Measurements from ENCODE around the gene ANKAR.
"Not testable (repeated sequence)": the region's sequence is repeated elsewhere in the genome, so short reads cannot be mapped to it uniquely, and the experiment has no call there.

Gene ANKAR

DNA sequence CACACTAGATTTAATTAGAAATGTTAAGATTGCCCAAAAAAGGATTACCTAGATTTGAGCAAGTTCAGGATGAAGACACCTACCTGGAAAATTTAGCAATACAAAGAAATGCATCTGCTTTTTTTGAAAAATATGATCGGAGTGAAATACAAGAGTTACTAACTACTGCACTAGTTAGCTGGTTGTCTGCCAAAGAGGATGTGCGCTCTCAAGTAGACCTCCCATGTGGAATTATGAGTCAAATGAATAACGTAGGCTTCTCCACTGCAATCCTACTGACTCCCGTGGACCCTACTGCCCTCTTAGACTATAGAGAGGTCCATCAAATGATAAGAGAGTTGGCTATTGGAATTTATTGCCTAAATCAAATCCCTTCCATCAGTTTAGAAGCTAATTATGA, 2.0 kb downstream of the ANKAR start:
- Mint-ChIP-seq H3K27me3 (no peaks in the 10 kb centered on the region), H3K27ac (no peak overlapping the region), H3K4me1 (ENCODE audit: low read depth) (peaks cover 63% of the 10 kb centered on the region), H3K9me3 (peaks cover 12% of the 10 kb centered on the region), H3K36me3 (ENCODE audit: low read depth) (peaks cover 73% of the 10 kb centered on the region), H3K4me3 (no peak overlapping the region)

DNA sequence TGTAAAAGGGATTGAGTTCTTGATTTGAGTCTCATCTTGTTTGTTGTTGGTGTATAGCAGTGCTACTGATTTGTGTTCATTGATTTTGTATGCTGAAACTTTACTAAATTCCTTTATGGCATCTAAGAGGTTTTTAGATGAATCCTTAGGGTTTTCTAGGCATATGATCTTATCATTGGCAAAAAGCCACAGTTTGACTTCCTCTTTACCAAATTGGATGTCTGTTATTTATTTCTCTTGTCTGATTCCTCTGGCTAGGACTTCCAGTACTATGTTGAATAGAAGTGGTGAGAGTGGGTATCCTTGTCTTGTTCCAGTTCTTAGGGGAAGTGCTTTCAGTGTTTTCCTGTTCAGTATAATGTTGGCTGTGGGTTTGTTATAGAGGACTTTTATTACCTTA, 4.8 kb downstream of the ANKAR start:
- Mint-ChIP-seq H3K27me3 (no peaks in the 10 kb centered on the region), H3K4me1 (ENCODE audit: low read depth) (peaks cover 71% of the 10 kb centered on the region), H3K36me3 (ENCODE audit: low read depth) (peaks cover 55% of the 10 kb centered on the region), H3K9me3 (peaks cover 12% of the 10 kb centered on the region), H3K4me3 (no peak overlapping the region), H3K27ac (no peak overlapping the region)

DNA sequence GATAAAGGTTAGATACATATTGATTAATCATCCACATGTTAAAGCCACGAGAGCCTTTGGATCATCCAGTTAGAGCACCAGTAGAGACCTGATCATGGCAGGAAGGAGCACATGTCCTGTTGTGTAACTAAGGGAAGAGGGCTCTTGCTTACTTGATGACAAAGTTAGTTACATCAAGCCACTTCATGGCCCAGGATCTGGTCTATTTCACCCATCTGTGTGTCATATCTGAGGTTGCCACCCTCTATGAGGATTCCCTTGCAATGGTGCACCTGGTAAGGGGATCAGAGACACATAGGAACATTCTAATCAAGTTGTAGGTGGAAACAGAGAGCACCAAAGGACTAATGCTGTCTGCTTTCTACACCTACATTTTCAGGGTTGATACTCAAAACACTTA, 6.7 kb downstream of the ANKAR start:
- H3K9me3 Mint-ChIP-seq, result peaks cover 9% of the 10 kb centered on the region
- no peaks in the 10 kb centered on the region for H3K27me3 Mint-ChIP-seq
- H3K27ac Mint-ChIP-seq, result no peak overlapping the region
- no peak overlapping the region for H3K4me3 Mint-ChIP-seq
- peaks cover 70% of the 10 kb centered on the region for H3K4me1 Mint-ChIP-seq (ENCODE audit: low read depth)
- peaks cover 49% of the 10 kb centered on the region for H3K36me3 Mint-ChIP-seq (ENCODE audit: low read depth)

DNA sequence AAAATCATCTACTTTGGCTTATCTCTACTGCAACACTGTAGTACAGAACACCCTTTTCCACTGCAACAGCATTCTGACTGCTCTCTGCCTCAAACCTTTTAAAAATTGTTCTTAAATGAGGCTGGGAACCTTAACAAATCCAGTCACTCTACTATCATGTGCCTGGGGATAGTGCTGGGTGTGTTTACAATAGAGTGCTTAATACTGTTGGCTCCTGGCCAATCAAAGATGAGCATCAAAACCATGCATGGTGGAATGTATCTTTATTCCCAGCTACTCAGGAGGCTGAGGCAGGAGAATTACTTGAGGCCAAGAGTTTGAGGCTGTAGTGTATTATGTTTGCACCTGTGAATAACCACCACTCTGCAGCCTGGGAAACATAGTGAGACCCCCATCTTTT, 7.4 kb downstream of the ANKAR start:
- Mint-ChIP-seq H3K4me1 (ENCODE audit: low read depth) (peaks cover 66% of the 10 kb centered on the region), H3K4me3 (no peak overlapping the region), H3K9me3 (peaks cover 9% of the 10 kb centered on the region), H3K27me3 (no peaks in the 10 kb centered on the region), H3K36me3 (ENCODE audit: low read depth) (peaks cover 42% of the 10 kb centered on the region), H3K27ac (no peak overlapping the region)

DNA sequence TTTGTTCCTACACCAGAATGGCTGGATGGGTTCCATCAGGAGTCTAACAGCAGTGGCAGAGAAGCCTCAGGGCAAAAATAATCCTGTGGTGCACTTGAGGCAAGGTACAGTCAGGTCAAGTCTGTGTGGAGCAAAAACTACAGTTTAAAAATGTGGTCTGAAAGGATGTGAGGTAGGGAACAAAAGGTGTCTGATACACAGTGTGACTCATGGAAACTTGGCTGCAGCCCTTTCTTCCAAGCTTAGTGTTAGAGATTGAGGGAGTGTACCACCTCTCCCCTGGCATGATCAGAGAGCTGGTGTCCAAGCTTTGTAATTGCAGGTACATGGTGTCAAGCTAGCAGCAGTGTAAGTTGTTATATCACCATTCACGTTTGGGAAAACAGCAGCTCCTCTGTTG, 8.9 kb downstream of the ANKAR start:
- H3K27ac Mint-ChIP-seq, result no peak overlapping the region
- no peak overlapping the region for H3K4me3 Mint-ChIP-seq
- H3K36me3 Mint-ChIP-seq (ENCODE audit: low read depth), result peaks cover 29% of the 10 kb centered on the region
- no peaks in the 10 kb centered on the region for H3K27me3 Mint-ChIP-seq
- H3K9me3 Mint-ChIP-seq, result peaks cover 3% of the 10 kb centered on the region
- peaks cover 62% of the 10 kb centered on the region for H3K4me1 Mint-ChIP-seq (ENCODE audit: low read depth)

GRCh38 chr2:189684811-189685210, 10.3 kb downstream of the ANKAR start:
- Mint-ChIP-seq H3K4me1 (ENCODE audit: low read depth) (peaks cover 48% of the 10 kb centered on the region), H3K27ac (no peak overlapping the region), H3K9me3 (no peaks in the 10 kb centered on the region)

GRCh38 chr2:189685540-189686229, 11.2 kb downstream of the ANKAR start:
- Mint-ChIP-seq H3K4me1 (ENCODE audit: low read depth) (peaks cover 39% of the 10 kb centered on the region), H3K27ac (no peak overlapping the region), H3K36me3 (ENCODE audit: low read depth) (peaks cover 11% of the 10 kb centered on the region), H3K9me3 (no peaks in the 10 kb centered on the region), H3K27me3 (no peaks in the 10 kb centered on the region), H3K4me3 (no peak overlapping the region)

More at GRCh38 chr2:189684811-189685210, 10.3 kb downstream of the ANKAR start:
- no peak overlapping the region for H3K4me3 Mint-ChIP-seq
- peaks cover 17% of the 10 kb centered on the region for H3K36me3 Mint-ChIP-seq (ENCODE audit: low read depth)
- no peaks in the 10 kb centered on the region for H3K27me3 Mint-ChIP-seq

DNA sequence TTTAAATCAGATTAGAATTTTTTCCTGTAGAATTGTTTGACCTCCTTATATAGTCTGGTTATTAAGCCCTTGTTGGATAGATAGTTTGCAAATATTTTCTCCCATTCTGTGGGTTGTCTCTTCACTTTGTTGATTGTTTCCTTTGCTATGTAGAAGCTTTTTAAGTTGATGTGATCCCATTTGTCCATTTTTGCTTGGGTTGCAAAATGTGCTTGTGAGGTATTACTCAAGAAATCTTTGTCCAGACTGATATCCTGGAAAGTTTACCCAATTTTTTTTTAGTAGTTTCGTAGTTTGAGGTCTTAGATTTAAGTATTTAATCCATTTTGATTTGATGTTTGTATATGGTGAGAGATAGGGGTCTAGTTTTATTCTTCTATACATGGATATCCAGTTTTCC, 13.3 kb downstream of the ANKAR start:
- not testable (repeated sequence) for H3K36me3 Mint-ChIP-seq (ENCODE audit: low read depth); H3K27ac Mint-ChIP-seq; H3K27me3 Mint-ChIP-seq; H3K4me3 Mint-ChIP-seq; H3K9me3 Mint-ChIP-seq
- peaks cover 27% of the 10 kb centered on the region for H3K4me1 Mint-ChIP-seq (ENCODE audit: low read depth)

- Mint-ChIP-seq H3K27ac (no peak overlapping the region), H3K27me3 (no peaks in the 10 kb centered on the region), H3K4me1 (ENCODE audit: low read depth) (no peaks in the 10 kb centered on the region), H3K36me3 (ENCODE audit: low read depth) (no peaks in the 10 kb centered on the region), H3K4me3 (no peak overlapping the region), H3K9me3 (no peaks in the 10 kb centered on the region)
These were observed 21.8 kb downstream of the ANKAR start for GRCh38 chr2:189696223-189696622.

DNA sequence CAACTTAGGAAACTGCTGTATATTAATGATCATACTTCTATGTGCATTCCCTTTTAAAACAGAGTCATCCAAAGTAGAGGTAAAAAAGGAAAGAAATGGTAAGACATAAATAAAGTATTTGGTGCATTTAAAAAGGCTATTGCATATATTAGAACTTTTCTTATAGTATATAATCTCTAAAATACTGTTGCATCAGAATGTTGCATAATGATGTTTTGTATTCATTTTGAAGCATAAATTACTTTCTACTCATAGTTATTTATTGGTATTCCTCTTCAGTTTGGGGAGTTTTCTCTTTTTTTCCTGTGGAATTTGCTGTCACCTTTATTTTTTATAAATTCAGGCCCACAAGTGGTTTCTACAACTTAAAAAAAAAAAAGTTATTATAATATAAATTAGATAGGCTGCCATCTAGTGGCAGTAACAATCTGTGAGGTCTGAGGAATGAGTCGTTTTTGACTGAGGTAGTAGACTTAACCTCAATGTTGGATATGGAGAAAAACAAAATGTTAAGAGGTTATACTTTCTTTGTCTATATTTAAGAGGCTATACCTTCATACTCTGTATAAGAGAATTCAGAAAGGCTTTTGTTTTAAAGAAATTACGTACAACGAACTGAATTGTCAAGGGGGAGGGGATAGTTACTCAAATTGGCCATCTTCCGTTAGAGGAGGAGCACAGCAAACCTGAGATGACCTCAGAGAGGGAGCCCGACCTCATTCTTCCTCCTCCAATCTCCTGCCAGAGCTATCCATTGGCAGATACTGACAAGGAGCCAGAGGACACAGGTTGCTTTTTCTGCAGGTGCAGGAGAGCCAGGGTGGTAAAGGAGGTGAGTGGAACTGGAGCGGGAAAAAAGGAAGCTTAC, 23.8 kb downstream of the ANKAR start:
- H3K27ac Mint-ChIP-seq, result no peak overlapping the region
- H3K4me3 Mint-ChIP-seq, result no peak overlapping the region
- H3K36me3 Mint-ChIP-seq (ENCODE audit: low read depth), result no peaks in the 10 kb centered on the region
- H3K27me3 Mint-ChIP-seq, result no peaks in the 10 kb centered on the region
- no peaks in the 10 kb centered on the region for H3K4me1 Mint-ChIP-seq (ENCODE audit: low read depth)
- no peaks in the 10 kb centered on the region for H3K9me3 Mint-ChIP-seq

DNA sequence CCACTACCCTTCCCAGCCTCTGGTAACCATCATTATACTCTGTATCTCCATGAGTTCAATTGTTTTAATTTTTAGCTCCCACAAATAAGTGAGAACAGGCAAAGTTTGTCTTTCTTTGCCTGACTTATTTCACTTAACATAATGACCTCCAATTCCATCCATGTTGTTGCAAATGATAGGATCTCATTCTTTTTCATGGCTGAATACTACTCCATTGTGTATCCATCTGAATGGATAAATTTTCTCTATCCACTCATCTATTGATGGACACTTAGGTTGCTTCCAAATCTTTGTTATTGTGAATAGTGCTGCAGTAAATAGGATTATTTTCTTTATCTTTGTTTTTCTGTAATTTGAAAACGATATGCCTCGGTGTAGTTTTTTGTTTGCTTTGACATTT, 26.2 kb downstream of the ANKAR start:
- Mint-ChIP-seq H3K27me3 (no peaks in the 10 kb centered on the region), H3K9me3 (no peaks in the 10 kb centered on the region), H3K27ac (no peak overlapping the region), H3K4me3 (no peak overlapping the region), H3K4me1 (ENCODE audit: low read depth) (no peaks in the 10 kb centered on the region), H3K36me3 (ENCODE audit: low read depth) (no peaks in the 10 kb centered on the region)

GRCh38 chr2:189702071-189702470, 27.6 kb downstream of the ANKAR start:
- Mint-ChIP-seq H3K36me3 (ENCODE audit: low read depth) (peaks cover 3% of the 10 kb centered on the region), H3K4me3 (no peak overlapping the region), H3K9me3 (no peaks in the 10 kb centered on the region), H3K27ac (no peak overlapping the region), H3K27me3 (no peaks in the 10 kb centered on the region), H3K4me1 (ENCODE audit: low read depth) (no peaks in the 10 kb centered on the region)

DNA sequence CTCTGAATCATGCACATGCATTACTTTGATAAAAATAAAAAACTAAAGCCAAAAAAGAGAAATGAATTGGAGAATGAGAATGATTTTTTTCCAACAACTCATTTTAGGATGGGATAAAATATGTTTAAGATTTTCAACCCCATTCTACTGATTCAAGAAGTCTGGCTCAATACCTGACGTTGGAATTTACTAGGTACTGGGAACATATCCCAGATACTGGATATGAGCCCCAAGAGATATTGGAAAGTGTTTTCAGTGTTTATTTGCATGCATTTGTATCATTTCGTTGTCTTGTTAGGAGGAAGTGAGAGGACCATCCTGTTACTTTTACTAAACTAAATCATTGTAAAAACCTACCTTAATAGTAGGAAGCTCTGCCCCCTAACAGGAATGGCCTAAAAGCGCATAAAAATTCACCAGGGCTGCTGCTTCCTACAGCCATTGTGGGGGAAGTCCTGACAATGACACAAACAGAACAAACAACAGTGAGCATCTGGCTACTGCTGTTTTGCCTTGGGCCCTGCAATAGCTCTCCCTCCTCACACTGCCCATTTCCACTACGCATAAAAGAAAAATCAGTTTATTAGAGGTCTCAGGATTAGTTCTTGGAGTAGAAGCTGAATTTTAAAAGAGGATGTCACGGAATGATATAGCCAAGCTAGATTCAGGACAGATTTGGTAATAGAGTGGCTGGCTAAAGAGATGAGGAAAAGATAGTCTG, 35.2 kb downstream of the ANKAR start:
- Mint-ChIP-seq H3K36me3 (ENCODE audit: low read depth) (peaks cover 3% of the 10 kb centered on the region), H3K4me3 (no peak overlapping the region), H3K4me1 (ENCODE audit: low read depth) (no peaks in the 10 kb centered on the region), H3K9me3 (no peaks in the 10 kb centered on the region), H3K27ac (no peak overlapping the region), H3K27me3 (no peaks in the 10 kb centered on the region)

DNA sequence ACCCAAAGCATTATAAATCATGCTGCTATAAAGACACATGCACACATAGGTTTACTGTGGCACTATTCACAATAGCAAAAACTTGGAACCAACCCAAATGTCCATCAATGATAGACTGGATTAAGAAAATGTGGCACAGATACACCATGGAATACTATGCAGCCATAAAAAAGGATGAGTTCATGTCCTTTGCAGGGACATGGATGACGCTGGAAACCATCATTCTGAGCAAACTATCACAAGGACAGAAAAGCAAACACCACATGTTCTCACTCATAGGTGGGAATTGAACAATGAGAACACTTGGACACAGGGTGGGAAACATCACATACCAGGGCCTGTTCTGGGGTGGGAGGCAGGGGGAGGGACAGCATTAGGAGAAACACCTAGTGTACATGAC, 43.1 kb downstream of the ANKAR start:
- not testable (repeated sequence) for H3K27me3 Mint-ChIP-seq; H3K27ac Mint-ChIP-seq; H3K9me3 Mint-ChIP-seq; H3K4me1 Mint-ChIP-seq (ENCODE audit: low read depth); H3K4me3 Mint-ChIP-seq; H3K36me3 Mint-ChIP-seq (ENCODE audit: low read depth)

GRCh38 chr2:189719571-189719970, 45.1 kb downstream of the ANKAR start:
- Mint-ChIP-seq H3K36me3 (ENCODE audit: low read depth) (no peaks in the 10 kb centered on the region), H3K27me3 (no peaks in the 10 kb centered on the region), H3K27ac (no peak overlapping the region), H3K4me1 (ENCODE audit: low read depth) (peaks cover 10% of the 10 kb centered on the region), H3K9me3 (peaks cover 5% of the 10 kb centered on the region), H3K4me3 (no peak overlapping the region)
